ENCODE results near the gene SFXN4. TPM values are rescaled to one million over a fixed set of nuclear protein-coding genes. Genes with fewer than 3 reads are reported as not detected.
A peak's percentile ranks its signal among the peaks of the same experiment; 100 is the strongest.

Gene SFXN4
- total RNA-seq, 1 experiment from 2014 or later, result 24.0 TPM

DNA sequence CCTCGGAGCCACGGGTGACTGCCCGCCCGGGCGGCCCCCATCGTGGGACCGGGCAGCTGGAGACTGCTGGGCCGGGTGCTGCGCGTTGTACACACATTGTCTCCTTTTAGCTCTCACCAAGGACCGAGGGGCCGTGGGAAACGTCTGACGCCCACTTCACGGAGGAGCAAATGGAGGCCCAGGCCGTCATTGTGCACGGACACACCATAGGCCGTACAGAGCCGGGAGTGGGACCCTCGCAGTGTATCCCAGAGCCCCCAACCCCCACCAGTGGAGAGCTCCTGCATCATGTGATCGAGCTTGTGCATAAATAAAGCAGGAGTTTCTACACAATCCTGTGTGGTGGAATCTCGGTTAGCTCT is 60.9 kb downstream of the SFXN4 start:
- no peaks in the 10 kb centered on the region for H3K9me3 Mint-ChIP-seq
- CTCF ChIA-PET, result interaction anchor here (0.9 to 2.3 kb wide), 4 partner anchors 19 to 105 kb away, joined by 3 to 9 read pairs (median 6); no protein-coding TSS in a partner anchor
- peak overlapping the region; percentile 74 for H3K4me3 Mint-ChIP-seq
- H3K4me1 Mint-ChIP-seq, result peaks cover 6% of the 10 kb centered on the region
- POLR2A ChIA-PET, result interaction anchor here (1.0 to 1.2 kb wide), 4 partner anchors 23 to 75 kb away, joined by 3 to 4 read pairs (median 3); partner anchors contain the start of genes EIF3A and NANOS1
- H3K27ac Mint-ChIP-seq, result no peak overlapping the region
- TF ChIP-seq ZNF263 (CRISPR knock-in tag; IDR thresholded peaks at IDR 0.05; ENCODE audit: low read depth), result no peak
- TF ChIP-seq AR (CRISPR knock-in tag; IDR thresholded peaks at IDR 0.05), result no peak
- TF ChIP-seq, protein P1, sequence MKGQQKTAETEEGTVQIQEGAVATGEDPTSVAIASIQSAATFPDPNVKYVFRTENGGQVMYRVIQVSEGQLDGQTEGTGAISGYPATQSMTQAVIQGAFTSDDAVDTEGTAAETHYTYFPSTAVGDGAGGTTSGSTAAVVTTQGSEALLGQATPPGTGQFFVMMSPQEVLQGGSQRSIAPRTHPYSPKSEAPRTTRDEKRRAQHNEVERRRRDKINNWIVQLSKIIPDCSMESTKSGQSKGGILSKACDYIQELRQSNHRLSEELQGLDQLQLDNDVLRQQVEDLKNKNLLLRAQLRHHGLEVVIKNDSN (CRISPR knock-in tag; IDR thresholded peaks at IDR 0.05), result peak; percentile 70; the same call in 1 of the 2 replicates
- TF ChIP-seq, protein P2, sequence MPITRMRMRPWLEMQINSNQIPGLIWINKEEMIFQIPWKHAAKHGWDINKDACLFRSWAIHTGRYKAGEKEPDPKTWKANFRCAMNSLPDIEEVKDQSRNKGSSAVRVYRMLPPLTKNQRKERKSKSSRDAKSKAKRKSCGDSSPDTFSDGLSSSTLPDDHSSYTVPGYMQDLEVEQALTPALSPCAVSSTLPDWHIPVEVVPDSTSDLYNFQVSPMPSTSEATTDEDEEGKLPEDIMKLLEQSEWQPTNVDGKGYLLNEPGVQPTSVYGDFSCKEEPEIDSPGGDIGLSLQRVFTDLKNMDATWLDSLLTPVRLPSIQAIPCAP (CRISPR knock-in tag; IDR thresholded peaks at IDR 0.05), result no peak
- no peak for TF ChIP-seq FOXP4 (CRISPR knock-in tag; IDR thresholded peaks at IDR 0.05)
- TF ChIP-seq USF2 (CRISPR knock-in tag; IDR thresholded peaks at IDR 0.05), result peak; percentile 74
- no peak for TF ChIP-seq PREB (CRISPR knock-in tag; IDR thresholded peaks at IDR 0.05; ENCODE audit: borderline replicate concordance)
- peak; percentile 20 for DNase-seq (ENCODE audit: low spot score)
- H3K36me3 Mint-ChIP-seq, result peaks cover 12% of the 10 kb centered on the region
- peaks cover 3% of the 10 kb centered on the region; the same call in 1 of the 2 replicates for H3K27me3 Mint-ChIP-seq (ENCODE audit: low read depth)
- peak; percentile 4; the same call in 1 of the 2 replicates for ATAC-seq

GRCh38 chr10:119103903-119104653 is 61.4 kb downstream of the SFXN4 start, which contains the start of gene DENND10:
Gene DENND10, plus strand, starts transcription at chr10:119104113. Its CDS starts 30 bp downstream, at chr10:119104143.
- Mint-ChIP-seq H3K36me3 (peaks cover 9% of the 10 kb centered on the region), H3K9me3 (no peaks in the 10 kb centered on the region), H3K4me1 (peaks cover 6% of the 10 kb centered on the region), H3K4me3 (peak within 1 kb of the TSS; percentile 74), H3K27ac (peak within 1 kb of the TSS; percentile 15; the same call in 1 of the 2 replicates), H3K27me3 (ENCODE audit: low read depth) (peaks cover 3% of the 10 kb centered on the region; the same call in 1 of the 2 replicates)
- POLR2A ChIA-PET, result interaction anchor here (1.0 to 1.2 kb wide), 4 partner anchors 22 to 75 kb away, joined by 3 to 4 read pairs (median 3); partner anchors contain the start of genes EIF3A and NANOS1
- DNase-seq (ENCODE audit: low spot score), result peak; percentile 84
- CTCF ChIA-PET, result interaction anchor here (0.9 to 2.3 kb wide), 4 partner anchors 19 to 106 kb away, joined by 3 to 9 read pairs (median 6); no protein-coding TSS in a partner anchor
- ATAC-seq, result peak; percentile 85
- TF ChIP-seq ETV6 (CRISPR knock-in tag; IDR thresholded peaks at IDR 0.05) (peak; percentile 62; the same call in 1 of the 2 replicates), SOX15 (CRISPR knock-in tag; IDR thresholded peaks at IDR 0.05) (no peak), SP1 (CRISPR knock-in tag; conservative IDR thresholded peaks at IDR 0.05) (peak; percentile 83), GABPB1 (CRISPR knock-in tag; IDR thresholded peaks at IDR 0.05) (peak; percentile 34; the same call in 1 of the 2 replicates), MYBL2 (CRISPR knock-in tag; IDR thresholded peaks at IDR 0.05) (peak; percentile 49; the same call in 1 of the 2 replicates), TEAD1 (CRISPR knock-in tag; IDR thresholded peaks at IDR 0.05) (peak; percentile 58; the same call in 1 of the 2 replicates), TP53 (CRISPR knock-in tag; IDR thresholded peaks at IDR 0.05) (peak; percentile 79; the same call in 1 of the 2 replicates), ARID4B (CRISPR knock-in tag; IDR thresholded peaks at IDR 0.05; ENCODE audit: borderline replicate concordance) (0 out of 2 replicates have a peak, but pooled peaks have one; percentile 29)
- TF ChIP-seq, protein P3, sequence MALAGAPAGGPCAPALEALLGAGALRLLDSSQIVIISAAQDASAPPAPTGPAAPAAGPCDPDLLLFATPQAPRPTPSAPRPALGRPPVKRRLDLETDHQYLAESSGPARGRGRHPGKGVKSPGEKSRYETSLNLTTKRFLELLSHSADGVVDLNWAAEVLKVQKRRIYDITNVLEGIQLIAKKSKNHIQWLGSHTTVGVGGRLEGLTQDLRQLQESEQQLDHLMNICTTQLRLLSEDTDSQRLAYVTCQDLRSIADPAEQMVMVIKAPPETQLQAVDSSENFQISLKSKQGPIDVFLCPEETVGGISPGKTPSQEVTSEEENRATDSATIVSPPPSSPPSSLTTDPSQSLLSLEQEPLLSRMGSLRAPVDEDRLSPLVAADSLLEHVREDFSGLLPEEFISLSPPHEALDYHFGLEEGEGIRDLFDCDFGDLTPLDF (CRISPR knock-in tag; IDR thresholded peaks at IDR 0.05), result no peak
- TF ChIP-seq, protein P2 (CRISPR knock-in tag; IDR thresholded peaks at IDR 0.05), result 0 out of 2 replicates have a peak, but pooled peaks have one; percentile 31
